ENCODE measurements around the gene SUPT3H.

DNA sequence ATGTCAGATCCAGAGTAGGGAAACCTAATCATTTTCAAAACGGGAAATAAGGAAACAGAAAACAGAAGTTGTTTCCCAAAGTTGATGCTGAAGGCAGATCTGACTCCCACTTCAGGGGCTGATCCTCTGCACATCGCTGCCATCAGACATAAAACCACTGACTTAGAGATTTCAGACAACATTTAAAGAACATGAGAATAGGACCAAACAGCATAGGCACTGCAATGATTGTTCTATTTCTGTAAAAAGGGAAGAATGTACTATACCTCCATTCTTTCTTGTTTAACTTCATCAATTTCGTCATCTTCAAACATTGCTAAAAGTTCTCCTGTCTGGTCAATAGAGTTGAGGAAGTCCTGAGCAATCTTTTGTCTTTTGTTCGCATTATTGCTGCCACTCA, 374.3 kb downstream of the SUPT3H start:
- no peak for TF ChIP-seq NFIC (IDR thresholded peaks at IDR 0.05)
- TF ChIP-seq RAD21 (IDR thresholded peaks at IDR 0.05; ENCODE audit: low read depth): no peak
- TF ChIP-seq EP300 (IDR thresholded peaks at IDR 0.05; ENCODE audit: borderline replicate concordance): no peak
- TF ChIP-seq YY1 (IDR thresholded peaks at IDR 0.05; ENCODE audit: low read depth): no peak
- no peak for TF ChIP-seq TCF12 (IDR thresholded peaks at IDR 0.05; ENCODE audit: low read depth)
- no peak for TF ChIP-seq FOXM1 (IDR thresholded peaks at IDR 0.05; ENCODE audit: borderline replicate concordance, low read depth)
